ENCODE data around the gene IQCH.

IQCH gene

GRCh38 chr15:67254238-67255175, at the start of gene IQCH, which contains the start of gene AAGAB:
IQCH (plus strand) TSS chr15:67254786; CDS start chr15:67254897, 111 bp downstream.
AAGAB (minus strand) TSS chr15:67254661; CDS start chr15:67254631, 30 bp downstream.
- TF ChIP-seq CTCF (IDR thresholded peaks at IDR 0.05) = no peak

- TF ChIP-seq CTCF (IDR thresholded peaks at IDR 0.05) = no peak
Observed at GRCh38 chr15:67207555-67208207, 46.9 kb upstream of the IQCH start.

- TF ChIP-seq CTCF (IDR thresholded peaks at IDR 0.05) = no peak
Observed at GRCh38 chr15:67208396-67208795, 46.2 kb upstream of the IQCH start.

GRCh38 chr15:67210555-67211168, 43.9 kb upstream of the IQCH start:
- TF ChIP-seq CTCF (IDR thresholded peaks at IDR 0.05) = no peak

GRCh38 chr15:67212684-67213367, 41.8 kb upstream of the IQCH start:
- no peak for TF ChIP-seq CTCF (IDR thresholded peaks at IDR 0.05)

- no peak for TF ChIP-seq CTCF (IDR thresholded peaks at IDR 0.05)
Observed at GRCh38 chr15:67215102-67215501, 39.5 kb upstream of the IQCH start.

GRCh38 chr15:67216859-67217258, 37.7 kb upstream of the IQCH start:
- TF ChIP-seq CTCF (IDR thresholded peaks at IDR 0.05) = no peak
